M059J (cell line): Measurements from ENCODE around the gene RBX1. TPM values are rescaled to one million over a fixed set of nuclear protein-coding genes. Genes with fewer than 3 reads are reported as not detected.
"Not testable (repeated sequence)": the region's sequence is repeated elsewhere in the genome, so short reads cannot be mapped to it uniquely, and the experiment has no call there.

ENCODE experiments used
- DNase-seq: peaks from one replicate; pipeline ENCODE4 v3.0.0-alpha.2; 2012; ENCODE audit warnings: low read depth
- total RNA-seq: library from RNA; depleted of rRNA; stranded (reverse); fragments of >200 nt; shearing (Covaris generic); gene quantifications from 2 replicates; pipeline ENCODE4 v1.2.3, GENCODE V29; 2014

RBX1 gene
- total RNA-seq, 1 experiment from 2014 or later, result 67.1 TPM

DNA sequence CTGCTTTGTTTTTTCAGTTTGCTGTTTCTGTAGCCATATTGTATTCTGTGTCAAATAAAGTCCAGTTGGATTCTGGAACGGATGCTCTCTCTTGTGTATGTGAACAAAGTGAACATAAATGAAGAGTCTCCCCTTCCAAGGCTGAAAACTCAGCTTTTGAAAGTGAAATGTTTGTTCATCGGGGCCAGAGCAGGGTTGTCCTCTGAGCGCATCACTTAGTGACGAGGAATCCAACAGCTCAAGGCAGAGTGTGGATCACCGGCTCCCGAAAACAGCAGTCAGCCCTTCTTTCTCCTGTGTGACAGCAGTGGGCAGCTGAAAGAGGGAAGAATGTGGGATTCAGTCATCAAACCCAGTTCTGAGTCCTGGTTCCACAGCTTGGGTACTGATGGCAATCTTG lies 21.4 kb downstream of the RBX1 start:
- DNase-seq, result no peak

DNA sequence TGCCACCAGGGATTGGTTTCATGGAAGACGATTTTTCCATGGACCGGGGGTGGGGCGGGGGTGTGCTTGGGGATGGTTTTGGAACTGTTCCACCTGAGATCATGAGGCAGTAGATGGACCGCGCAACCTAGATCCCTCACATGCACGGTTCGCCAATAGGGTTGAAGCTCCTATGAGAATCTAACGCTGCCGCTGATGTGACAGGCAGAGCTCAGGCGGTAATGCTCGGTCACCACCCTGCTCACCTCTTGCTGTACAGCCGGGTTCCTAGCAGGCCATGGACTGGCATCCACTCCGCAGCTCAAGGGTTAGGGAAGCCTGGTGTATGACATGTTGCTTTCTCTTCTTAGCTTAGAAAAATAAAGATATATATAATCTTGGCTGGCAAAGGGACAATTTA lies 22.0 kb downstream of the RBX1 start:
- no peak for DNase-seq

DNA sequence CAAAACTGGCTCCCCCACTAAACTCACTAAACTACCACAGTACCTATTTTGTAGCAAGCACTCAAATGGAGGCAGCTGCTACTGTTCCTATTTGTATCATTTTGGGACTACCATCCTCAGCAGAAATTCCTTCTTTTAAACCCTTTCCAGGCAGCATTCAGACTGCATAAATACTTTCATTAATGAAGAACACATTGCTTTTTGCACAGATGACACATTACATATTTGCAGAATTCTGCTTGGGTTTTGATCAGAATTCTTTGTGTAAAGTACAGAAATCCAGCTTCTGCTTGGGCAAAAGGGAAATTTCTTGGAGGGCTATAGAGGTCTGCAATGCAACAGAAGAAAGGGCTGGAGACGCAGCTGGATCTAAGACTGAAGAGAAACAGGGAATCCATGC lies 24.2 kb downstream of the RBX1 start:
- no peak for DNase-seq

DNA sequence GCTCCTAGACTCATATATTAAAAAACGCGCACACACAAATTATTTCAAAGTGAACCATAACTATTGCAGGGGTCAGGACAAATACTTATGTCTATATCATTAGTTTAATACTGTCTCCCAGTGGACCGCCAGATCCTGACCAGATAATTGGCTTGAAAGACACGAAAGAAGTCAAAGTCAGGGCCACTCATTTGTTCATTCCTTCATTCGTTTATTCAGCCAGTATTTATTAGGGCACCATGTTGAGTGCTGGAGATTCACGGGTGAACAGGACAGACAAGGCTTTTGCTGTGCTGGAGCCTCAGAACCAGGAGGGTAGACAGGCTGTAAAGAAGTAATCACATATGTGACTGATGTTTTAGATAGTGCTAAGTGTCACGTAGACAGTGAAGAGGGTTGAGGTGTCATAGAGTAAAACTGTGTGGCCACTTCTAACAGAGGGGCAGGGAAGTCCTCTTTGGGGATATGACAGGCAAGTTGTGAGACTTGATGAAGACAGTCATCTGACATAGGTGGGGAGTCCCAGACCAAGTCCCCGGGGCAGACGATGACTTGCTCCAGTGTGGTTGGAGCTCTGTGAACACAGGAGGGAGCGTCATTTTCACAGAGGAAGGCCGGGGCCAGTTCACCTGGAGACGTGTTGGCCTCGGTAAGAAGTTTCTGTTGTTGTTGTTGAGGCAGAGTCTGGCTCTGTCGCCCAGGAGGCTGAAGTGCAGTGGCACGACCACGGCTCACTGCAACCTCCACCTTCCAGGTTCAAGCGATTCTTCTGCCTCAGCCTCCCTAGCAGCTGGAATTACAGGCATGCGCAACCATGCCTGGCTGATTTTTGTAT lies 25.9 kb downstream of the RBX1 start:
- DNase-seq, result no peak

- no peak for DNase-seq
Observed at GRCh38 chr22:40979198-40979597, 28.0 kb downstream of the RBX1 start.

- no peak for DNase-seq
Observed at GRCh38 chr22:40979871-40980270, 28.7 kb downstream of the RBX1 start.

- no peak for DNase-seq
Observed at GRCh38 chr22:40982482-40983385, 31.6 kb downstream of the RBX1 start.

- DNase-seq, result no peak
Observed at GRCh38 chr22:40991298-40991697, 40.1 kb downstream of the RBX1 start.

DNA sequence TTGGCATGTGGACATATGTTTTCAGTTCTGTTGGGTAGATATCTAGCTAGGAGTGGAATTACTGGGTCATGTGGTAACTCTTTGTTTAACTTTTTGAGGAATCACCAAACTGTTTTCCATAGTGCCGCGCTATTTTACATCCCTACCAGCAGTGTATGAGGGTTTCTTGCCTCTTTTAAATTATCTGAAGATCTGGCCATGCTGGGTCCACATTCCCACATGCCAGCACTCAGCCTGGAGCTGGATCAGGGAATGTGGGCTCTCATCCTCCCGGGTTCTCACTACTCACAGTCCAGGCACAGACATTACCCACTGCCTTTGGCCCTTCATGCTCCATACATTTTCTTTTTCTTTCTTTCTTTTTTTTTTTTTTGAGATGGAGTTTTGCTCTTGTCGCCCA lies 44.6 kb downstream of the RBX1 start:
- DNase-seq, result no peak

GRCh38 chr22:40997520-40997919 lies 46.3 kb downstream of the RBX1 start:
- no peak for DNase-seq

DNA sequence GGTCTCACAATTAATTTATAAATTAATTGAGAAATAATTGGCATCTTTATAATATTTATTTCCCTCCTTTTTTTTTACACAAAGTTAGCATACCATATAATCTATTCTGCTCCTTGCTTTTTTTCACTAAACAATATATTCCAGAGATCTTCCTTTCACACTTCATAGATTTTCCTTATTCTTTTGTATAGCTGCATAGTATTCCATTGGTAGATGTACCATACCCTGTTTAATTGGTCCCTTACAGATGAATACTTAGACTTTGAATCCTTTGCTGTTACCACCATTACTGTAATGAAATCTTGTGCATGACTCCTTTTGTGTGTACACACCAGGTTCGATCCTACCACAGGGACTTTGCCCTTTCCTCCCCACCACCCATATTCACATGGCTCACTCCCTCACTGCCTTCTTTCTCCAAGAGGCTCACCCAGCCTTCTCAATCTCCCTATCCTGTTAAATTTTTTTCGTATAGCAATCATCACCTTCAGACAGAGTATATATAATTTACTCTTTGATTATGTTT lies 48.9 kb downstream of the RBX1 start:
- DNase-seq, result no peak

GRCh38 chr22:41000941-41001721 lies 50.0 kb downstream of the RBX1 start:
- no peak for DNase-seq

DNA sequence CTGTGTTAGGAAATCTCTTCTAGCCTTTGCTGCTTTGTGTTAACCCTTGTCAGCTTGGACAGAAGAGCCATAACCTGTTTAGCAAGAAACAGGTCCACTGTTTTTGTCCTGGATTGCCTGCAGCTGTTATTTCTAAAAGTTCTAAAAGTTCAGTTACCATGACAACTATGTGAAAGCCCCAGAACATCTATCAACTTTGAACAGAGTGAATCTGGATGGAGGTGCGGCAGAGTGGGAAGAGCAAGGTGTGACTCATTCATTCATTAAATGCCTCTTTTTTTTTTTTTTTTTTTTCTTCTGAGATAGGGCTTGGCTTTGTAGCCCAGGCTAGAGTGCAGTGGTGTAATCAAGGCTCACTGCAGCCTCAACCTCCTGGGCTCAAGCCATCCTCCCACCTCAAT lies 50.5 kb downstream of the RBX1 start:
- DNase-seq, result peak; percentile 75

DNA sequence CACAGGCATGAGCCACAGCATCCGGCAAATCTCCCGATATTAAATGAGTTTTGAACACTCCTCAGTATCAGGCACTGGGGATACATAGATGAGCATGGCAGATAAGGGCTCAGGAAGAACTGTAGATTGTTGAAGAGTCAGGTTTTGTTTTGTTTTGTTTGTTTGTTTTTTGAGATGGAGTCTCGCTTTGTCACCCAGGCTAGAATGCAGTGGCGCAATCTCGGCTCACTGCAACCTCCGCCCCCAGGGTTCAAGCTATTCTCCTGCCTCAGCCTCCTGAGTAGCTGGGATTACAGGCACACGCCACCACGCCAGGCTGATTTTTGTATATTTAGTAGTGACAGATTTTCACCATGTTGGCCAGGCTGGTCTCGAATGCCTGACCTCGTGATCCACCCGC lies 51.2 kb downstream of the RBX1 start:
- not testable (repeated sequence) for DNase-seq

DNA sequence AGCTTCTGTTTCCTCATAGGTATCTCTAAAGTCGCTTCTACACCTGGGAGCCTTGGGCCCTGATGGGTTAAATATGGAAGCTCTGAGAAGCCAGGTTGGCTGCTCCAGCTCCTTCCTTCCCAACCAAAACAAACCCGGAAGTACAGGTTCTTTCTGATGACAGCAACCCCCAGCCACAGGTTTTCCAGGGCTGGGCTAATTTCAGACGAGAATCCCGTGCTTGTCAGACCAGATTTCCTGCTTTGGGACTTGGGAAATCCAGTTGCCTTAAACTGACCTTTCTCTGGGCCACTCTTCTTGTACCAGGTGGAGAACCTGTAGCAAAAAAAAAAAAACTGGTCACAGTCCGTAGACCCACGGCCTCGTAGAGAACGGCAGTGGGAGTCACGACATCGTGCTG lies 51.9 kb downstream of the RBX1 start:
- DNase-seq, result no peak

- DNase-seq, result no peak
Observed at GRCh38 chr22:41003976-41004375, 52.8 kb downstream of the RBX1 start.

DNA sequence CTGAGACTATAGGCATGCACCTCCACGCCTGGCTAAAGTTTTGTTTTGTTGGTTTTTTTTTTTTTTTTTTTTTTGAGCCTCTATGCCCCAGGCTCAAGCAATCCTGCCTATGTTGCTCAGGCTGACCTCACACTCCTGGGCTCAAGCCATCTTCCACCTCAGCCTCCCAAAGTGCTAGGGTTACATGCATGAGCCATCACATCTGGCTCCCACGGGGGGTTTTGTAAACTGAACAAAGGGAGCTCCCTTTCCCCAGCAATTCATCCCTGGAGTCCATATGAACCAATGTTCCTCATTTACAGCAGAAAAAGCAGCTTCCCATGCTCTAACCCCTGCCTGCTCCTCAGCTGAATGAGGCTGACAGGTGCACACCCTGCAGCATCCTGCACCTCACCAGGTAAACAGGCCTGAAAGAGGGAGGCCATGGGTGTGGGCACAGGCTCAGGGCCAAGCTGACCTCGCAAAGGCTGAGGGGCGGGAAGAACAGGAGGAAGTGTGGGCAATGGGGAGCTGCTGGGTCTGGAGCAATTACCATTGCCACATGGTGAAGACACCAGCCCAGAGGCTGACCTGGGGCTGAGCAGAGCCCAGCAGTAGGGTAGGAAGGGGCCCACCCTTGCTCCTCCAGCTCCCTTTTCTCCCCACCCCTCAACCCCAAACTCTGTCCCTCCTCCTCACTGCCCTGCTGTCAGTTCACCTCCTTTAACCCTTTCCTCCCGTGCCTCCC lies 58.2 kb downstream of the RBX1 start:
- DNase-seq, result peak; percentile 76

DNA sequence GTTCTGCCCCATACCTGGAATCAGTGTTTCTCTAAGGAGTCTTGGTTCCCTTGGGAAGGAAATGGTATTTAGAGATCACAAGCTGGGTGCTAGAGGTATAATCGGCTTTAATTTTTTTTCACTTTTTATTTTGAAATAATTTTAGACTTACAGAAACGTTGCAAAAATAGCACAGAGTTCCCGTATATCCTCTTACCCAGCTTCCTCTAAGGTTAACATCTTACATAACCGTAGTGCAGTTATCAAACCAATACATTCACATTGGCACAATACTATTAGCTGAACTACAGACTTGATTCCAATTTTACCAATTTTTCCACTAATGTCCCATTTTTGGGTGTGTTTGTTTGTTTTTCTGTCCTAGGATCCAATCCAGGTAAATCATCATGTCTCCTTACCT lies 63.8 kb downstream of the RBX1 start:
- no peak for DNase-seq

DNA sequence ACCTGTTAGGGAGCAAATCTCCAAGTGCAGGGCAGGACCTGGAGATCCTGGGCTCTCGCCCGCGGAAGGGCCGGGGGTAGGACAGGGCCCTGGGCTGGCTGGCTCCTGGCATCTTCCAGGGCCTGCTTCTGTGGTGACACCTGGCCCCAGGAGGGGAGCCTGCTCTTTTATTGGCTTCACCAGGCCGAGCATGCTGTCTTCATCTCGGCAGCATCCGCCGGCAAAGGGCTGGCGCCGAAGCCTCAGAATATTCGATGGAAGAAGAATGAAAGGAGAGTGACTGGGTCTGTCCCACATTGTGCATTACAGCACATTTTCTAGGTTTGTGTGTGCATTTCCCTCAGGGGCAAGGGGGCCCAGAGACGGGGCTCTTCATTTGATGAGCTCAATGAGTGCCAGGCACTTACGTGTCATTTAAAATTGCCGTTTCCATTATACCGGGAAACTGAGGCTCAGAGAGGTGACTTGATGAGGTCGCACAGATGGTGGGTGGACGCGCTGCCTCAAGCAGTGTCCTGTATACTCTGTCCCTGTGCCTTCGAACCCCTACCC lies 70.0 kb downstream of the RBX1 start:
- no peak for DNase-seq

GRCh38 chr22:41021613-41022454 lies 70.7 kb downstream of the RBX1 start:
- DNase-seq, result peak; percentile 59
